H1 (cell line): ENCODE data around the gene AGR2.

Experiments used
- CHD2 ChIP-seq: IDR thresholded peaks from 2 replicates; pipeline ENCODE4 v1.6.1; 2012; ENCODE audit warnings: low read length, improper control_type of control experiment
- EZH2 ChIP-seq: fragments of 200-600 bp; sonication (generic); IDR thresholded peaks from 2 replicates; pipeline ENCODE4 v1.7.1; 2012; ENCODE audit warnings: low read depth, mild to moderate bottlenecking, moderate library complexity, low read length, inconsistent platforms; ENCODE audit not compliant: severe bottlenecking
- POLR2A ChIP-seq, 2 experiments: IDR thresholded peaks; 1 replicate in 1 of 2; 2 replicates in 1 of 2; pipeline ENCODE4 v1.6.1; 2011; ENCODE audit warnings: low read depth in 2 of 2, low read length in 2 of 2, mild to moderate bottlenecking in 2 of 2; ENCODE audit errors: control extremely low read depth in 1 of 2
- SUZ12 ChIP-seq: fragments of 200-600 bp; sonication (generic); IDR thresholded peaks from 2 replicates; pipeline ENCODE4 v1.6.1; 2012; ENCODE audit warnings: mild to moderate bottlenecking, inconsistent platforms, low read length, moderate library complexity, mixed read lengths
- YY1 ChIP-seq: IDR thresholded peaks from 2 replicates; pipeline ENCODE4 v1.6.1; 2011; ENCODE audit warnings: low read depth, mild to moderate bottlenecking, low read length
- TF ChIP-seq, protein P1 (sequence below), 3 experiments: IDR thresholded peaks; 1 replicate in 2 of 3; 2 replicates in 1 of 3; pipeline versions ENCODE4 v1.5.1 to v1.6.1; 2011; ENCODE audit warnings: low read length in 3 of 3, mild to moderate bottlenecking in 3 of 3, inconsistent platforms in 2 of 3, low read depth in 1 of 3, moderate library complexity in 1 of 3; ENCODE audit not compliant: insufficient read depth in 1 of 3; ENCODE audit errors: control extremely low read depth in 1 of 3

DNA sequence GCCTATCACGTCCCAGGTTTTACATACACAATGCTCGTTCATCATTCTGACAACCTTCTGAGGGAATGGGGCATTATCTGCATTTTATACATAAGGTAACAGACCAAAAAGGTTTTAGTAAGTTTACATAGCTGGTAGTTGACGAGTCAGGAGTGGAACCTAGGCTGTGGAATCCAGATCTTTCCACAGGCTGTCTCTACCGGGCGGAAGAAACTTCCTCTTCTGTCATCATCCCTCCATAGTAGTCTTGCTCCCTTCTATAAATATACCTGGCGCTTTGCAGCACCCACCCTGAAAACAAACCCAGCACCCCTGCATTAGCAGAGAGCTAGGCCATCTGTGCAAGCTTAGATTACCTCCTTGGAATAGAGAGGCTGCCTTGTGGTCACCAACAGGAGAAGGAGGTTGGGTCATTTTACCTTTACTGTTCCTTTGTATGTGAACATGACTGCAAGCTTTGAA, 49.9 kb downstream of the AGR2 start:
- TF ChIP-seq, protein P1, sequence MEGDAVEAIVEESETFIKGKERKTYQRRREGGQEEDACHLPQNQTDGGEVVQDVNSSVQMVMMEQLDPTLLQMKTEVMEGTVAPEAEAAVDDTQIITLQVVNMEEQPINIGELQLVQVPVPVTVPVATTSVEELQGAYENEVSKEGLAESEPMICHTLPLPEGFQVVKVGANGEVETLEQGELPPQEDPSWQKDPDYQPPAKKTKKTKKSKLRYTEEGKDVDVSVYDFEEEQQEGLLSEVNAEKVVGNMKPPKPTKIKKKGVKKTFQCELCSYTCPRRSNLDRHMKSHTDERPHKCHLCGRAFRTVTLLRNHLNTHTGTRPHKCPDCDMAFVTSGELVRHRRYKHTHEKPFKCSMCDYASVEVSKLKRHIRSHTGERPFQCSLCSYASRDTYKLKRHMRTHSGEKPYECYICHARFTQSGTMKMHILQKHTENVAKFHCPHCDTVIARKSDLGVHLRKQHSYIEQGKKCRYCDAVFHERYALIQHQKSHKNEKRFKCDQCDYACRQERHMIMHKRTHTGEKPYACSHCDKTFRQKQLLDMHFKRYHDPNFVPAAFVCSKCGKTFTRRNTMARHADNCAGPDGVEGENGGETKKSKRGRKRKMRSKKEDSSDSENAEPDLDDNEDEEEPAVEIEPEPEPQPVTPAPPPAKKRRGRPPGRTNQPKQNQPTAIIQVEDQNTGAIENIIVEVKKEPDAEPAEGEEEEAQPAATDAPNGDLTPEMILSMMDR (IDR thresholded peaks at IDR 0.05; ENCODE audit: control extremely low read depth in 1 of 3, insufficient read depth in 1 of 3, low read depth in 1 of 3, low read length in 3 of 3): no peak
- TF ChIP-seq EZH2 (no peak), YY1 (no peak), POLR2A (IDR thresholded peaks at IDR 0.05; ENCODE audit: control extremely low read depth in 1 of 2, low read depth in 2 of 2, low read length in 2 of 2) (no peak), SUZ12 (no peak), CHD2 (no peak)
